AG04449 (cell line): Measurements from ENCODE around the gene GRIN3B.
A peak's percentile ranks its signal among the peaks of the same experiment; 100 is the strongest.

Experiments used
- CTCF ChIA-PET: fragments of 350-600 bp; formaldehyde crosslinking; extraction: SDS; loops from one replicate; lab custom pipeline; 2021; ENCODE audit warnings: antibody characterized with exemption; lab: Yijun Ruan, JAX
- POLR2A ChIA-PET: fragments of 400-600, 350-600 bp; formaldehyde crosslinking; extraction: SDS; loops from one replicate; lab custom pipeline; 2020; ENCODE audit warnings: antibody characterized with exemption, inconsistent platforms; lab: Yijun Ruan, JAX
- DNase-seq: peaks from one replicate; pipeline ENCODE4 v3.0.0-alpha.2; 2010; ENCODE audit warnings: low read depth, low spot score
- H3K4me3 ChIP-seq: 2 replicates; pipeline ENCODE4 v1.5.1; 2011; ENCODE audit warnings: low read depth, mild to moderate bottlenecking, control low read depth, low read length
- TF ChIP-seq, protein P1 (sequence below): IDR thresholded peaks from one replicate; pipeline ENCODE4 v1.5.1; 2011; ENCODE audit warnings: mild to moderate bottlenecking, moderate library complexity, low read length, control low read depth, inconsistent platforms; ENCODE audit not compliant: insufficient read depth; ENCODE audit errors: missing control alignments

The GRIN3B gene

GRCh38 chr19:1000095-1000494 is at the start of gene GRIN3B:
TSS of gene GRIN3B (plus strand) at chr19:1000419. CDS start at chr19:1000438, 19 bp downstream.
- TF ChIP-seq, protein P1, sequence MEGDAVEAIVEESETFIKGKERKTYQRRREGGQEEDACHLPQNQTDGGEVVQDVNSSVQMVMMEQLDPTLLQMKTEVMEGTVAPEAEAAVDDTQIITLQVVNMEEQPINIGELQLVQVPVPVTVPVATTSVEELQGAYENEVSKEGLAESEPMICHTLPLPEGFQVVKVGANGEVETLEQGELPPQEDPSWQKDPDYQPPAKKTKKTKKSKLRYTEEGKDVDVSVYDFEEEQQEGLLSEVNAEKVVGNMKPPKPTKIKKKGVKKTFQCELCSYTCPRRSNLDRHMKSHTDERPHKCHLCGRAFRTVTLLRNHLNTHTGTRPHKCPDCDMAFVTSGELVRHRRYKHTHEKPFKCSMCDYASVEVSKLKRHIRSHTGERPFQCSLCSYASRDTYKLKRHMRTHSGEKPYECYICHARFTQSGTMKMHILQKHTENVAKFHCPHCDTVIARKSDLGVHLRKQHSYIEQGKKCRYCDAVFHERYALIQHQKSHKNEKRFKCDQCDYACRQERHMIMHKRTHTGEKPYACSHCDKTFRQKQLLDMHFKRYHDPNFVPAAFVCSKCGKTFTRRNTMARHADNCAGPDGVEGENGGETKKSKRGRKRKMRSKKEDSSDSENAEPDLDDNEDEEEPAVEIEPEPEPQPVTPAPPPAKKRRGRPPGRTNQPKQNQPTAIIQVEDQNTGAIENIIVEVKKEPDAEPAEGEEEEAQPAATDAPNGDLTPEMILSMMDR, result peak; percentile 41
- ChIA-PET CTCF (no interaction called here), POLR2A (no interaction called here)
- peak within 1 kb of the TSS; percentile 29 for H3K4me3 ChIP-seq
- no peak for DNase-seq

DNA sequence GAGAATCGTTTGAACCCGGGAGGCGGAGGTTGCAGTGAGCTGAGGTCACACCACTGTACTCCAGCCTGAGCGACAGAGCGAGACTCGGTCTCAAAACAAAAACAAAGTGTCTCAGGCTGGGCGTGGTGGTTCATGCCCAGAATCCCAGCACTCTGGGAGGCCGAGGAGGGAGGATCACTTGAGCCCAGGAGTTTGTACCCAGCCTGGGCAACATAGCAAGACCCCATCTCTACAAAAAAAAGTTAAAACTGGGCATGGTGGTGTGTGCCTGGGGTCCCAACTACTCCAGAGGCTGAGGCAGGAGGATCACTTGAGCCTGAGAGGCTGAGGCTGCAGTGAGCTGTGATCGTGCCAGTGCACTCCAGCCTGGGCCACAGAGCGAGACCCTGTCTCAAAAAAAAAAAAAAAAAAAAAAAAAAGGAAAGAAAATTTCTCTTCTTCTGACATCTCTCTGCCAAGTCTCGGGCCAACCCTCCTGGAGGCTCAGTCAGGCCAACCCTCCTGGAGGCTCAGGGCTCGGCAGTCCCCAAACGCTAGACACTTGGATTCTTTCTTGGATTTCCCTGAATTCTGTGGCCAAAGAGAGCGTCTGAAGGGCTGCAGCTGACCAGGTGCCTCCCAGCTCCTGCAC is 48.1 kb upstream of the GRIN3B start:
- ChIA-PET POLR2A (interaction anchor here (0.6 kb wide), 1 partner anchor 20 kb away, joined by 3 read pairs; no protein-coding TSS in a partner anchor), CTCF (interaction anchor here (1.6 kb wide), 1 partner anchor 18 kb away, joined by 3 read pairs; no protein-coding TSS in a partner anchor)
- TF ChIP-seq, protein P1, result no peak
- H3K4me3 ChIP-seq, result no peak overlapping the region
- no peak for DNase-seq

GRCh38 chr19:952680-953444 is 47.4 kb upstream of the GRIN3B start:
- ChIA-PET CTCF (interaction anchor here (1.1 to 1.6 kb wide), 2 partner anchors 18 to 29 kb away, joined by 3 read pairs; no protein-coding TSS in a partner anchor), POLR2A (interaction anchor here (0.6 kb wide), 1 partner anchor 19 kb away, joined by 3 read pairs; no protein-coding TSS in a partner anchor)
- H3K4me3 ChIP-seq, result no peak overlapping the region
- TF ChIP-seq, protein P1, result no peak
- DNase-seq, result no peak

DNA sequence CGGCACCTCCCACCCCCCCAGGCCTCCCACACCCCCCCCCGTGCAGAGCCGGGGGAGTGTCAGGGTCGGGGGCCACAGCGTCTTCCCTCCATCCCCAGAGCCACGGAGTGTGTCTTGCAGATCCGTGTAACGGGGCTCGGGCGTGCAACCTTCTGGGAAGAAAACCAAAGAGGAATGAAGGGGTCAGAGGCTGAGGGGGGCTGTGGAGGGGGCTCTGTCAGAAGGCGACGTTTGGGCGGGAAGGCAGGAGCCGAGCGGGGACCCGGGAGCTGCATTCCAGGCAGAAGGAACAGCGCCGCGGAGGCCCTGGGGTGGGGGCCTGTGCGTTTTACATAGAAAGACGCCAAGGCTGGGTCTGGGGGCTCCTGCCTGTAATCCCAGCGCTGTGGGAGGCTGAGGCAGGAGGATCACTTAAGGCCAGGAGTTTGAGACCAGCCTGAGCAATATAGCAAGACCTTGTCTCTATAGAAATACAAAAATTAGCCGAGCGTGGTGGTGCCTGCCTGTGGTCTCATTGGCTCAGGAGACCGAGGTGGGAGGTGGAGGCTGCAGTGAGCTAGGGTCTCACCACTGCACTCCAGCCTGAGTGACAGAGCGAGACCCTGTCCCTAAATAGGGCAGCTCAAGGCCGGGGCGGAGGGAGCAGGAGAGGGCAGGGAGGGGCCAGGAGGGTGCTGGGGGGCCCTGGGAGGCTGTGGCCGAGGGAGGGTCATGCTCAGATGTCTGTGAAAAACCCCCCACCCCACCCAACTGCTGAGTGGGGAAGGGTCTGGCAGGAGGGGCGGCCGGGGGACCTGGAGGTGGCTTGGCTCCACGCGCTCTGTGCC is 46.6 kb upstream of the GRIN3B start:
- POLR2A ChIA-PET, result no interaction called here
- TF ChIP-seq, protein P1, result no peak
- no peak for DNase-seq
- CTCF ChIA-PET, result interaction anchor here (1.1 to 1.6 kb wide), 2 partner anchors 17 to 29 kb away, joined by 3 read pairs; no protein-coding TSS in a partner anchor
- H3K4me3 ChIP-seq, result no peak overlapping the region

GRCh38 chr19:954272-954671 is 45.9 kb upstream of the GRIN3B start:
- TF ChIP-seq, protein P1, result no peak
- no peak for DNase-seq
- ChIA-PET CTCF (no interaction called here), POLR2A (no interaction called here)
- no peak overlapping the region for H3K4me3 ChIP-seq
